K562 (cell line): ENCODE data around the gene TADA2A. TPM values are rescaled to one million over a fixed set of nuclear protein-coding genes. Genes with fewer than 3 reads are reported as not detected.
A peak's percentile ranks its signal among the peaks of the same experiment; 100 is the strongest.

Experiments used
- BRD9 ChIP-seq: fragments of 450-650 bp; IDR thresholded peaks from 2 replicates; pipeline ENCODE4 v1.6.1; 2018; ENCODE audit warnings: low read depth; ENCODE audit not compliant: partially characterized antibody
- HDAC2 ChIP-seq: fragments of 450-650 bp; IDR thresholded peaks from 2 replicates; pipeline ENCODE4 v1.6.1; 2016; ENCODE audit warnings: mild to moderate bottlenecking
- RB1 ChIP-seq: fragments of 450-650 bp; IDR thresholded peaks from 2 replicates; pipeline ENCODE4 v1.6.1; 2017; ENCODE audit warnings: low read depth, mild to moderate bottlenecking
- ZNF165 ChIP-seq: fragments of 250-450 bp; sonication (Bioruptor Pico); IDR thresholded peaks from 2 replicates; pipeline ENCODE4 v1.4.0; 2020; ENCODE audit warnings: borderline replicate concordance
- ZNF695 ChIP-seq: fragments of 450-650 bp; formaldehyde crosslinking; IDR thresholded peaks from 2 replicates; pipeline ENCODE4 v1.4.0; 2020; ENCODE audit warnings: mild to moderate bottlenecking, moderate library complexity
- ZNF764 ChIP-seq: fragments of 250-450 bp; sonication (Bioruptor Pico); IDR thresholded peaks from 2 replicates; pipeline ENCODE4 v1.4.0; 2020; ENCODE audit warnings: low read depth, mild to moderate bottlenecking, moderate library complexity
- polyA plus RNA-seq, 8 experiments: library from polyadenylated mRNA; depleted of rRNA in 4 of 8; stranded (reverse) in 5 of 8; unstranded in 3 of 8; fragments of >200 nt; fragmentation: Nextera tagmentation in 2 of 8; fragmentation: Illumina TruSeq in 1 of 8; extraction: Ambion mirVana in 2 of 8; extraction: Trizol in 1 of 8; gene quantifications; 2 replicates each; pipeline versions ENCODE4 v1.2.1 to v1.2.3, GENCODE V29; 2011 to 2014; ENCODE audit warnings: inconsistent platforms in 1 of 8, missing spikeins in 1 of 8
- total RNA-seq, 7 experiments: library from RNA; depleted of rRNA in 6 of 7; stranded (reverse); fragments of >200 nt in 6 of 7; fragmentation: Illumina TruSeq in 2 of 7; extraction: Trizol in 2 of 7; gene quantifications; 2 replicates each; pipeline versions ENCODE4 v1.2.1 to v1.2.3, GENCODE V29; 2011 to 2021; ENCODE audit warnings: low replicate concordance in 1 of 7
- TF ChIP-seq, protein P1 (sequence below): fragments of 250-450 bp; sonication (Bioruptor Pico); IDR thresholded peaks from 2 replicates; pipeline ENCODE4 v1.4.0; 2020

TADA2A gene
- total and polyA plus RNA-seq, 9 of the 15 experiments (the other 6 are each of a cell fraction or from before 2014, with no cell fraction given): 13.8 to 37.7 (median 25.0) TPM

- TF ChIP-seq, protein P1, sequence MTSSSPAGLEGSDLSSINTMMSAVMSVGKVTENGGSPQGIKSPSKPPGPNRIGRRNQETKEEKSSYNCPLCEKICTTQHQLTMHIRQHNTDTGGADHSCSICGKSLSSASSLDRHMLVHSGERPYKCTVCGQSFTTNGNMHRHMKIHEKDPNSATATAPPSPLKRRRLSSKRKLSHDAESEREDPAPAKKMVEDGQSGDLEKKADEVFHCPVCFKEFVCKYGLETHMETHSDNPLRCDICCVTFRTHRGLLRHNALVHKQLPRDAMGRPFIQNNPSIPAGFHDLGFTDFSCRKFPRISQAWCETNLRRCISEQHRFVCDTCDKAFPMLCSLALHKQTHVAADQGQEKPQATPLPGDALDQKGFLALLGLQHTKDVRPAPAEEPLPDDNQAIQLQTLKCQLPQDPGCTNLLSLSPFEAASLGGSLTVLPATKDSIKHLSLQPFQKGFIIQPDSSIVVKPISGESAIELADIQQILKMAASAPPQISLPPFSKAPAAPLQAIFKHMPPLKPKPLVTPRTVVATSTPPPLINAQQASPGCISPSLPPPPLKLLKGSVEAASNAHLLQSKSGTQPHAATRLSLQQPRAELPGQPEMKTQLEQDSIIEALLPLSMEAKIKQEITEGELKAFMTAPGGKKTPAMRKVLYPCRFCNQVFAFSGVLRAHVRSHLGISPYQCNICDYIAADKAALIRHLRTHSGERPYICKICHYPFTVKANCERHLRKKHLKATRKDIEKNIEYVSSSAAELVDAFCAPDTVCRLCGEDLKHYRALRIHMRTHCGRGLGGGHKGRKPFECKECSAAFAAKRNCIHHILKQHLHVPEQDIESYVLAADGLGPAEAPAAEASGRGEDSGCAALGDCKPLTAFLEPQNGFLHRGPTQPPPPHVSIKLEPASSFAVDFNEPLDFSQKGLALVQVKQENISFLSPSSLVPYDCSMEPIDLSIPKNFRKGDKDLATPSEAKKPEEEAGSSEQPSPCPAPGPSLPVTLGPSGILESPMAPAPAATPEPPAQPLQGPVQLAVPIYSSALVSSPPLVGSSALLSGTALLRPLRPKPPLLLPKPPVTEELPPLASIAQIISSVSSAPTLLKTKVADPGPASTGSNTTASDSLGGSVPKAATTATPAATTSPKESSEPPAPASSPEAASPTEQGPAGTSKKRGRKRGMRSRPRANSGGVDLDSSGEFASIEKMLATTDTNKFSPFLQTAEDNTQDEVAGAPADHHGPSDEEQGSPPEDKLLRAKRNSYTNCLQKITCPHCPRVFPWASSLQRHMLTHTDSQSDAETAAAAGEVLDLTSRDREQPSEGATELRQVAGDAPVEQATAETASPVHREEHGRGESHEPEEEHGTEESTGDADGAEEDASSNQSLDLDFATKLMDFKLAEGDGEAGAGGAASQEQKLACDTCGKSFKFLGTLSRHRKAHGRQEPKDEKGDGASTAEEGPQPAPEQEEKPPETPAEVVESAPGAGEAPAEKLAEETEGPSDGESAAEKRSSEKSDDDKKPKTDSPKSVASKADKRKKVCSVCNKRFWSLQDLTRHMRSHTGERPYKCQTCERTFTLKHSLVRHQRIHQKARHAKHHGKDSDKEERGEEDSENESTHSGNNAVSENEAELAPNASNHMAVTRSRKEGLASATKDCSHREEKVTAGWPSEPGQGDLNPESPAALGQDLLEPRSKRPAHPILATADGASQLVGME (CRISPR knock-in tag): no peak
- no peak for TF ChIP-seq ZNF165 (CRISPR knock-in tag)
- TF ChIP-seq HDAC2: no peak
- TF ChIP-seq BRD9: no peak
- TF ChIP-seq RB1: peak; percentile 56; the same call in 1 of the 2 replicates
- TF ChIP-seq ZNF695 (CRISPR knock-in tag): no peak
- TF ChIP-seq ZNF764: no peak
Measured at GRCh38 chr17:37358830-37359681, 47.6 kb upstream of the TADA2A start (continued).
